Measurements from ENCODE around the gene PFN1. TPM values are rescaled to one million over a fixed set of nuclear protein-coding genes. Genes with fewer than 3 reads are reported as not detected.

Gene PFN1
- total RNA-seq (2014; rRNA removed; shearing (Covaris generic)): 1,296 and 1,480 TPM in 2 replicates

GRCh38 chr17:4948166-4948930, at the start of gene PFN1:
Gene PFN1, minus strand, starts transcription at chr17:4948530. Its CDS starts 136 bp downstream, at chr17:4948394.
- H3K27me3 ChIP-seq (ENCODE audit: control insufficient read depth, insufficient read depth, low read length): no peaks in the 10 kb centered on the region
- peak within 1 kb of the TSS; percentile 100 for H3K4me3 ChIP-seq (ENCODE audit: insufficient read depth, low read depth, low read length)
- DNase-seq: peak; percentile 97
- H3K36me3 ChIP-seq (replicated peaks; ENCODE audit: control insufficient read depth, insufficient read depth, low read length): peaks cover 19% of the 10 kb centered on the region

GRCh38 chr17:4997302-4998026, 49.1 kb upstream of the PFN1 start, which contains the start of the genes INCA1 and KIF1C:
Gene INCA1, minus strand, starts transcription at chr17:4997522. Its CDS starts 3,085 bp downstream, at chr17:4994437.
Gene KIF1C, plus strand, starts transcription at chr17:4997950. Its CDS starts 2,297 bp downstream, at chr17:5000247.
- Histone ChIP-seq H3K4me3 (ENCODE audit: insufficient read depth, low read depth, low read length) (peak within 1 kb of the TSS; percentile 93), H3K36me3 (replicated peaks; ENCODE audit: control insufficient read depth, insufficient read depth, low read length) (peaks cover 17% of the 10 kb centered on the region), H3K27me3 (ENCODE audit: control insufficient read depth, insufficient read depth, low read length) (peaks cover 11% of the 10 kb centered on the region)
- peak; percentile 99 for DNase-seq

GRCh38 chr17:4994081-4994595, 45.8 kb upstream of the PFN1 start:
- H3K27me3 ChIP-seq (ENCODE audit: control insufficient read depth, insufficient read depth, low read length): peaks cover 11% of the 10 kb centered on the region
- DNase-seq: no peak
- no peaks in the 10 kb centered on the region for H3K36me3 ChIP-seq (replicated peaks; ENCODE audit: control insufficient read depth, insufficient read depth, low read length)
- H3K4me3 ChIP-seq (ENCODE audit: insufficient read depth, low read depth, low read length): no peak overlapping the region

- peaks cover 6% of the 10 kb centered on the region; the same call in 1 of the 2 replicates for H3K27me3 ChIP-seq (ENCODE audit: control insufficient read depth, insufficient read depth, low read length)
- peak overlapping the region; percentile 78 for H3K4me3 ChIP-seq (ENCODE audit: insufficient read depth, low read depth, low read length)
- no peaks in the 10 kb centered on the region for H3K36me3 ChIP-seq (replicated peaks; ENCODE audit: control insufficient read depth, insufficient read depth, low read length)
- no peak for DNase-seq
Observed at GRCh38 chr17:4987767-4988567, 39.6 kb upstream of the PFN1 start.

- peak; percentile 93 for DNase-seq
- peaks cover 6% of the 10 kb centered on the region; the same call in 1 of the 2 replicates for H3K27me3 ChIP-seq (ENCODE audit: control insufficient read depth, insufficient read depth, low read length)
- H3K36me3 ChIP-seq (replicated peaks; ENCODE audit: control insufficient read depth, insufficient read depth, low read length): peaks cover 2% of the 10 kb centered on the region
- H3K4me3 ChIP-seq (ENCODE audit: insufficient read depth, low read depth, low read length): peak within 1 kb of the TSS; percentile 78
Observed at GRCh38 chr17:4986951-4987766, 38.8 kb upstream of the PFN1 start, which contains the start of gene CAMTA2. Gene CAMTA2, minus strand, starts transcription at chr17:4987675. Its CDS starts 1,453 bp downstream, at chr17:4986222.

GRCh38 chr17:4986403-4986802, 38.1 kb upstream of the PFN1 start:
- Histone ChIP-seq H3K27me3 (ENCODE audit: control insufficient read depth, insufficient read depth, low read length) (peaks cover 7% of the 10 kb centered on the region; the same call in 1 of the 2 replicates), H3K36me3 (replicated peaks; ENCODE audit: control insufficient read depth, insufficient read depth, low read length) (peaks cover 2% of the 10 kb centered on the region), H3K4me3 (ENCODE audit: insufficient read depth, low read depth, low read length) (peak overlapping the region; percentile 78; the same call in 1 of the 2 replicates)
- DNase-seq: no peak

- Histone ChIP-seq H3K4me3 (ENCODE audit: insufficient read depth, low read depth, low read length) (no peak overlapping the region), H3K36me3 (replicated peaks; ENCODE audit: control insufficient read depth, insufficient read depth, low read length) (peaks cover 4% of the 10 kb centered on the region), H3K27me3 (ENCODE audit: control insufficient read depth, insufficient read depth, low read length) (peaks cover 10% of the 10 kb centered on the region; the same call in 1 of the 2 replicates)
- DNase-seq: no peak
Observed at GRCh38 chr17:4982305-4982704, 34.0 kb upstream of the PFN1 start.

- Histone ChIP-seq H3K27me3 (ENCODE audit: control insufficient read depth, insufficient read depth, low read length) (peaks cover 10% of the 10 kb centered on the region; the same call in 1 of the 2 replicates), H3K4me3 (ENCODE audit: insufficient read depth, low read depth, low read length) (no peak overlapping the region)
Observed at GRCh38 chr17:4980644-4981216, 32.4 kb upstream of the PFN1 start.

GRCh38 chr17:4978726-4979125, 30.4 kb upstream of the PFN1 start:
- no peak for DNase-seq
- H3K36me3 ChIP-seq (replicated peaks; ENCODE audit: control insufficient read depth, insufficient read depth, low read length): peaks cover 4% of the 10 kb centered on the region
- peaks cover 21% of the 10 kb centered on the region; the same call in 1 of the 2 replicates for H3K27me3 ChIP-seq (ENCODE audit: control insufficient read depth, insufficient read depth, low read length)
- H3K4me3 ChIP-seq (ENCODE audit: insufficient read depth, low read depth, low read length): no peak overlapping the region

More at GRCh38 chr17:4980644-4981216, 32.4 kb upstream of the PFN1 start:
- H3K36me3 ChIP-seq (replicated peaks; ENCODE audit: control insufficient read depth, insufficient read depth, low read length): peaks cover 4% of the 10 kb centered on the region
- peak; percentile 94 for DNase-seq

- Histone ChIP-seq H3K27me3 (ENCODE audit: control insufficient read depth, insufficient read depth, low read length) (peaks cover 31% of the 10 kb centered on the region; the same call in 1 of the 2 replicates), H3K4me3 (ENCODE audit: insufficient read depth, low read depth, low read length) (no peak overlapping the region), H3K36me3 (replicated peaks; ENCODE audit: control insufficient read depth, insufficient read depth, low read length) (peaks cover 6% of the 10 kb centered on the region)
- DNase-seq: no peak
Observed at GRCh38 chr17:4974115-4974670, 25.9 kb upstream of the PFN1 start.

- no peak for DNase-seq
- Histone ChIP-seq H3K4me3 (ENCODE audit: insufficient read depth, low read depth, low read length) (no peak overlapping the region), H3K36me3 (replicated peaks; ENCODE audit: control insufficient read depth, insufficient read depth, low read length) (peaks cover 6% of the 10 kb centered on the region), H3K27me3 (ENCODE audit: control insufficient read depth, insufficient read depth, low read length) (peaks cover 30% of the 10 kb centered on the region; the same call in 1 of the 2 replicates)
Observed at GRCh38 chr17:4973256-4974114, 25.2 kb upstream of the PFN1 start.

- H3K36me3 ChIP-seq (replicated peaks; ENCODE audit: control insufficient read depth, insufficient read depth, low read length): peaks cover 6% of the 10 kb centered on the region
- H3K4me3 ChIP-seq (ENCODE audit: insufficient read depth, low read depth, low read length): no peak overlapping the region
- DNase-seq: peak; percentile 83
Observed at GRCh38 chr17:4972752-4973151, 24.4 kb upstream of the PFN1 start.

More at GRCh38 chr17:4972752-4973151, 24.4 kb upstream of the PFN1 start:
- H3K27me3 ChIP-seq (ENCODE audit: control insufficient read depth, insufficient read depth, low read length): peaks cover 25% of the 10 kb centered on the region; the same call in 1 of the 2 replicates

Data from H7 (cell line).